ENCODE results near the gene MRGPRD.
"Not testable (repeated sequence)": the region's sequence is repeated elsewhere in the genome, so short reads cannot be mapped to it uniquely, and the experiment has no call there.

Gene MRGPRD

DNA sequence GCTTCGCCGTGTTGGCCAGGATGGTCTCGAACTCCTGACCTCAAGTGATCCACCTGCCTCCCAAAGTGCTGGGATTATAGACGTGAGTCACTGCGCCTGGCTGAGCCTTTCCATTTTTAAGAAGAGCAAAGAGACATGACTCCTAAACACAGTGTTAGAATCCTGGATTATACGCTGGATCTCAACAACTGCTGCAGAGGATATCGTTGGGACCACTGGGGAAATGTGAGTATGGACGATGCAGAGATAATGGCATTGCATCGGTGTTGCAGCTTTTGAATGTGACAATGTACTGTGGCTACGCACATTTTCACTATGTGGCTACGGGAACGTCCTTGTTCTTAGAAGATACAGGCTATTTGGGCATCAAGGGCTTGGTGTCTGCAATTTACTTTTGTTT is 26.0 kb upstream of the MRGPRD start:
- no peak for DNase-seq (ENCODE audit: low read depth in 3 of 3, low spot score in 1 of 3)

DNA sequence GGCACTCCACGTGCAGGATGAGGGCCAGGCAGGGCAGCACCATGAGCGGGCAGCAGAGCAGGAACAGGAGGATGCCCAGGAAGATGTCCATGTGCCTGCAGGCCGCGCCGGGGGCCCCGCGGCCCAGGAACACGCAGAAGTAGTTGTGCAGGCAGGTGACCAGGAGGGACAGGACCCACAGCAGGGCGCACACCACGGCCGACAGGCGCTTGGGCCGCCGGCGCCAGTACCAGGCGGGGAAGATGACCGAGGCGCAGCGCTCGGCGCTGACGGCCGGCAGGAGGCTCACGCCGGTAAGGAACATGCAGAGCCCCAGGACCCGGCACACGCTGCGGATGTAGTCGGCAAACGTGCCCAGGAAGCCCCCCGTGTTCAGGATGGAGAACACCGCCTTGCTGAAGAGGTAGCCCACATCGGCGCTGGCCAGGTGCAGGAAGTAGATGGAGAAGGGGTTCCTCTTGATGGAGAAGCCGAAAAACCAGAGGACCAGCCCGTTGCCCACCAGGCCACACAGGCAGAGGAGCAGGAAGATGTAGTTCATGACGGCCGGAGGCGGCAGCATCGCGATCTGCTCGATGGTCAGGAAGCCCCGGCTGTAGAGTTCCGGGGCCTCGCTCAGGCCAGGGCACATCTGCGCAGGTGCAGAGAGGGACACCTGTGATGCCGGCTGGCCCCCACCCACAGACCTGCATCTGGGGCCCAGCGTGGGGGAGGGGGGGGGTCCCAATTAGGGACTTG is 25.0 kb upstream of the MRGPRD start:
- no peak for DNase-seq (ENCODE audit: low read depth in 3 of 3, low spot score in 1 of 3)

DNA sequence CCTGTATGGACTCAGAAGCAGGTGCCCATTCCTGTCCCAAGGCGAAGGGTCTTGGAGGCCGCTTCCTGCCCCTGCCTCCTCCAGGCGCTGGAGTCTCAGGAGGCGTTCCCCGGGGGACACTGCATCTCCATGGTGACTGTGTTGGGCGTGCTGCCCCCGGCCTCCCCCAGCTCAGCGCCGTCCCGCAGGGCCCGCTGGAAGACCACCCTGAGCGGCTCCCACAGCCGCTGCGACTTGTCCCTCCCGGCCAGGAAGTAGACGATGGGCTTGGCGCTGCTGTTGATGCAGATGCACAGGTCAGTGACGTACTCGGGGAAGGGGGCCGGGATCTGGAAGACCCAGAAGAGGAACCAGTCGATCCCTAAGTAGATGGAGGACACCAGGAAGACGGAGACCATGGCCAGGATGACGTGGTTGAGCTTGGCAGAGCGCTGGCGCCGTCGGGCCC is 24.4 kb upstream of the MRGPRD start:
- DNase-seq (ENCODE audit: low read depth in 3 of 3, low spot score in 1 of 3): no peak

DNA sequence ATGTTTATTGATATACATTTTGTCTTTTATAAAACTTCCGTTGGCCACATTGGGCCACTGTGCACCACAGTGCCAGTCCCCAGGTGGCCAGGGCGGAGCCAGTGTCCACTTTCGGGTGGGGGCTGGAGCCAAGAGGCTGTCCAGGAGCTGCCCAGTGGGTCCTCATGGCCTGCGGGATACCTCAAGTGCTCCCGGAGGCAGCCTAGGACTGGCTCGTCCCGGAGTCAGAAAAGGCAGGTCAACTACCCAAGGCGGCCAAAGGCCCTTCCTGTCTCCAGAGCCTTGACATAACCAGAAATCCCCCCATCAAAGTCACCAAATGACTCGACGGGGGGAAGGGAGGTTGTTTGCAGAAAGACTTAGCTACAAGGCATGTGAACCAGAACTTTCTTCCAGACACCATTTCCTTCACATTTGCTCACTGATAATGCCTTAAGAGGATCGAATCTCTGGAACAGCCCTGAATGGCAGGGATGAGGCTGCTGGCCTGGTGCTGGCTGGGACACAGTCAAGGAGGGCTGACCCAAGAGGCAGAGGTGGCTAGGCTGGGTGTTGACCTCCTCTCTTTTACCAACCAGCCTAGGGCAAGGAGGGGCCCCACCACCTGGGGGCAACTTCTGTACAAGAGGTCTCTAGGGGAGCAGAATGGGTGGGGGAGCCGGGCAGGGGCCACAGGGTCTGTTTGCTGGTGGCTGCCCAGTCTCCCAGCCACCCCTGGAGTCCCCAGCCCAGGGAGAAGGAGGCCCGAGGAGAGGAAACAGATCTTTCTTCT is 23.8 kb upstream of the MRGPRD start:
- DNase-seq (ENCODE audit: low read depth in 3 of 3, low spot score in 1 of 3): no peak

DNA sequence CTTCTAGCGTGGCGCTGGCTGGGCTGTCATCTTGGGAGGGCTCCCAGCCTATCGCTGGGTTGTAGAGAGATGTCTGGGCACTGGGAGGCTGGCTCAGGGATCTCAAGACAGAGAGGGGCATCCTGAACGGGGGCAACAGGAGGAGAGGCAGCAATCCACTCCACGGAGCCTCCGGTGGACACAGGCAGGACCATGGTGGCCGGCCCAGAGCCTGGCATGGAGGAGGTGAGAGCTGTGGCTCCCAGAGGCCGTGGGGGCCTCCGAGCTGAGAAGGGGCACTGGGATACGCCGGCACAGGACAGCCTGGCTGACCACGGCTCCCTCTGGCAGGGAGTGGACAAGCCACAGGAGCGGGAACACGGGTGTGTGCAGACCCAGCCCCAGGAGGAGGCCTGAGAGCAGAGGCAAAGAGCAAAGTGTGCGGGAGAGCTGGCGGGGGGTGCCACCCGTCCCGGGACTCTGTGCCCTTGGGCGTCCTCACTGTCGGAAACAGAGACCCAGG is 23.1 kb upstream of the MRGPRD start:
- DNase-seq (ENCODE audit: low read depth in 3 of 3, low spot score in 1 of 3): no peak

DNA sequence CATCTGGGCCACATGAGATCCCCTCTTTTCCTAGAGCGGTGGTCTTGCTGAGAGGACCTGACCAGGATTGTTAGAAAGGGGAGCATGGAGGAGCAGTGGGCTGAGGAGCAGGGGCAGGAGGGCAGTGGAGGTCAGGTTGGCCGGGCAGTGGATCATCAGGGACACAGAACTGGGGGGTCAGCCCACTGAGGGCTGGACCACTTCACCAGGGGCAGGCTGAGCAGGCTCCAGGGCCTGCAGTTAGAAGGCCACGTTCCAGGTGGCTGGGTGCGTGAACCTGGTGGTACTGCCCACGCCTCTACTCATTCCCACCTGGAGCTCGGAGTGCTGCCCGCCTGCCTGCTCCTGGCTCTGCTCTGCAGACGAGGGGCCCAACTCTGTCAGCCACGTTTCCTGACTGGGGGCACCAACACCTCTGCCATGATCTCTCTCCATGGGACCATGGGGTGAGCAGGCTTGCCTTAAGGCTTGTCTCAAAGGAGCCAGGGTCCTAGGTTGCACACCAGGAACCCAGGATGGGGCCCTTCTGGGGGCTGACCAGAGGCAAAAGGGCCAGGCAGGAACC is 22.6 kb upstream of the MRGPRD start:
- no peak for DNase-seq (ENCODE audit: low read depth in 3 of 3, low spot score in 1 of 3)

DNA sequence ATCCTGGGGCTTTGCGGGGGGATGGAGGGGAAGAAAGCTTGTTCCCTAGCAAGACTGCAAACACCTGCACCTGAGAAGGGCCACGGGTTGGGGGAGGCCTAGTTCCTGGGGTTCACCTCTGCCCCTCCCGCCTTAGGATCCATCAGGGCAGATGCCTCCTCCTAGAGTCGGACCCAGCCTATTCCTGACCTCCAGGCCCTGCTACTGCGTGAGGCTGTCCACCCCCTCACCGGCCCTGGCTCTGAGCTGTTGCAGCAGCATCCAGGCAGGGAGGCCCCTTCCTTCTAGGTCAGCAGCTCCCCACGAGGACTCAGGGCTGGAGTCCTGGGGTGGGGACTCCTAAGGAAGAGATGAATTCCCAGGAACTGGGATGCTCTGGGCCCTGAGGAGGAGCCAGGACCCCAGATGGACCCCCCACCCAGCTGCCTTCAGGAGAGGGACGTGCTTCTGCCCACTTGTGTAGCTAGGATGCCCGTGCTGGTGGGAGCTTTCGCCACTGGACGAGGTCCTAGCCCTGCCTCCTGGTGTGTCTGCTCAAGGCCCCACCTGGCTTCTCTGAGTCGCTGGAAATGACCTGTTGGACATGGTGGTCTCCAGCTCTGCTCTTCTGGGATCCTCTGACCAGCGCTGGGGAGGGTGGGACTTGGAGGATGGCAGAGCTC is 21.9 kb upstream of the MRGPRD start:
- DNase-seq (ENCODE audit: low read depth in 3 of 3, low spot score in 1 of 3): no peak

DNA sequence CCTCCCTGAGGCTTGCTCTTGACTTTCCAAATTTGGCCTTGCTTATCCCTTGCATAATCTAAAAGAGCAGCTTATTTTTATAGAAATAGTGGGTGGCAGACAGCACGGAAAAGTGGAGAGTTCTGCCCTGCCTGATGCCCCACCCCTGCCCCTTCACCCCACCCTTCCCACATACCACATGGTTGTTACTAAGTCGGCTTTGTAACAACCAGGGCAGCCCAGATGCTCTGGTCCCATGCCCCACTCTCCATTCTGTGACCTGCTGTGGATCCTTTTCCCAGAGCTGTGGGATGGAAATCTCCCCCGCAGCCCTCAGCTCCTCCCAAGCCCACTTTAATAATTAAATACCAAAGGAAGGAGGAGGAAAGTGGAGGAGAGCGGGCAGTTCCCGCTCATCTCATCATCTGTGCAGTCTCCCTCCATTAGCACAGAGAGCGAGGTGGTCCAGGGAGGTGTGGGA is 21.4 kb upstream of the MRGPRD start:
- no peak for DNase-seq (ENCODE audit: low read depth in 3 of 3, low spot score in 1 of 3)

DNA sequence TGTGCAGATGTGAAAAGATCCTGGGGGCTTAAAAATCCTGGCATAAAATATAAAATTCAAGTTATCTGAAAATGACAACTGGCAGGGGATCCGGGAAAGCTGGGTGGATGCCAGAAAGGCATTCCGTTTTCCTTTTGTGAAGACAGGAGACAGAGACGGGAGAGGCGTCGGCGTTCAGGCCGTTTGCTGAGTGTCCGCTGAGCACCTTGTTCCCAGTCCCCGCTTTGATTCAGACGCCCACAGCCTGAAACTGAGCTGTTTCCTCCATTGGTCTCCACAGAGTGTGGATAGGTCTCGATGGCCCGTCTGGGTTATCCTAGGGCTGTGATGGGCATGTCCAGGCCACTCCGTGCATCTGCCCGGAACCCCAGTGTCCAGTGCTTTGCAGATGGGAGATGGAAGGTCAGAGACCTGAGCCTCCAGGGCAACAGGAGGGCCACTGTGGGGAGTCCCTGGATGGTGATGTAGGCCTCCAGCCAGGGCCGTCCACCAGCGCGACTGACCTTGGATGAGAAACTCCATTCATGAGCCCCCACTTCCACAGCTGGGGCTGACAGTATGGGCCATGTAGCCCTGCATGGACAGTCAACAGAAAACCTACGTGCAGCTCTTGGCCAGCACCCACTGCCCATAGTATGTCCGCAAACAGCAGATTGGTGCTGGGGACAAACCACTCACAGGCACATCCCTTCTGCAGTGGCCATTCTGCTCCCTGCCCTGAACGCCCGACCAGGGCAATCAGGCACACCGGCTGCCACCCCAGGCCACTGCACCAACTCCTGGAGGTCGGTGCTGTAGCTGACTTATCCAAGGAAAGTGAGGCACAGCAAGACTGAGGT is 20.7 kb upstream of the MRGPRD start:
- no peak for DNase-seq (ENCODE audit: low read depth in 3 of 3, low spot score in 1 of 3)

DNA sequence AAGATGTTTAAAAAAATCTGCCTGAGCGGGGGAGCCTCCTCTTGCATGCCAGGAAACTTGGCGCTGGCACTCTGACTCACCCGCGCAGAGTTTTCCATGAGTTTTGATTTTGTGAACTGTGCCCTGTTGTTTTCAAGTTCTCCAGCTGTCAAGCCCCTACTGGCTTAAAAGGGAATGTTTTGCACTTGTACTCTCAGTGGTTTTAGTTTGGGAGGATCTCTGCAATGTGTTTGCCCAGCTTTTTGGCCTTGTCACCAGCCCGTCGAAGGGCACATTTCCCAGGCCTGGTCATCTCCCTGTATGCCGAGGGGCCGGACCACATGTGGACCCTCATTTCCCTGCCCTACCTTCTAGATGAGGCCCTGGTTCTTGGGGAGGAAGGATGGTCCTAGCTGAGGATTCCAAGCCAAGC is 20.1 kb upstream of the MRGPRD start:
- DNase-seq (ENCODE audit: low read depth in 3 of 3, low spot score in 1 of 3): no peak

DNA sequence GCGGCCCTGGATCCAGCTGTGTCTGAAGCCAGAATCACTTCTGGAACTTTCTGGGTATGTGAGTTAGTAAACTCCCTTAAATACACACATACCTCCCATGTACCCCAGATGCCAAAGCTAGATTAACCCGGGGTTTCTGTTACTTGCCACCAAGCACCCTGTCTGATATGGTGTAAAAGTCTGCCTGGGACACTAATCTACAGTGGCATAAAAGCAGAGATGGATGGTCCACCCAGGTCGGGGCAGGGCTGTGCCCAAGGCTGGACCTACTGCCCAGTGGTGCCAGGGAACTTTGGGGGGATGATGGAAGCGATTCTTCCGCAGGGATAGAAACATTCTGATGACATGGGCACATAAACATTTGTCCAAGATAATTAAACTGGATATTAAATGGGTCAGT is 19.6 kb upstream of the MRGPRD start:
- DNase-seq (ENCODE audit: low read depth in 3 of 3, low spot score in 1 of 3): no peak

DNA sequence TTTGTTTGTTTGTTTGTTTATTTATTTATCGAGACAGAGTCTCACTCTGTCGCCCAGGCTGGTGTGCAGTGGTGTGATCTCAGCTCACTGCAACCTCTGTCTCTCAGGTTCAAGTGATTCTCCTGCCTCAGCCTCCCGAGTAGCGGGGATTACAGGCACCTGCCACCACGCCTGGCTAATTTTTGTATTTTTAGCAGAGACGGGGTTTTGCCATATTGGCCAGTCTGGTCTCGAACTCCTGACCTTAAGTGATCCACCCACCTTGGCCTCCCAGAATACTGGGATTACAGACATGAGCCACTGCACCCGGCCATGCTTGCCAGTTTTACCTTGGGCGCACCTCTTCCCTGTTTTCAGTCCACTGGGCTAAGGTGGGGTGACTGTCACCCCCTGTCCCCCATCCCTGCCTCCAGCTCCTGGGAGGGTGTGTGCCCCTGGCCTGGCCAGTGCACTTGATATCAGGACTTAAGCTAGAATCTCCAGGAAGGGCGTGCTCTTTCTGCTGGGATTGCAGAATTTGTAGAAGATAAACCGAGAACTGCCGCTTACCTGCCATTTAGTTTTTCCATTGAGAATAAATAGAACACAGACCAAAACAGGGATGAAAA is 19.1 kb upstream of the MRGPRD start:
- DNase-seq (ENCODE audit: low read depth in 3 of 3, low spot score in 1 of 3): not testable (repeated sequence)

DNA sequence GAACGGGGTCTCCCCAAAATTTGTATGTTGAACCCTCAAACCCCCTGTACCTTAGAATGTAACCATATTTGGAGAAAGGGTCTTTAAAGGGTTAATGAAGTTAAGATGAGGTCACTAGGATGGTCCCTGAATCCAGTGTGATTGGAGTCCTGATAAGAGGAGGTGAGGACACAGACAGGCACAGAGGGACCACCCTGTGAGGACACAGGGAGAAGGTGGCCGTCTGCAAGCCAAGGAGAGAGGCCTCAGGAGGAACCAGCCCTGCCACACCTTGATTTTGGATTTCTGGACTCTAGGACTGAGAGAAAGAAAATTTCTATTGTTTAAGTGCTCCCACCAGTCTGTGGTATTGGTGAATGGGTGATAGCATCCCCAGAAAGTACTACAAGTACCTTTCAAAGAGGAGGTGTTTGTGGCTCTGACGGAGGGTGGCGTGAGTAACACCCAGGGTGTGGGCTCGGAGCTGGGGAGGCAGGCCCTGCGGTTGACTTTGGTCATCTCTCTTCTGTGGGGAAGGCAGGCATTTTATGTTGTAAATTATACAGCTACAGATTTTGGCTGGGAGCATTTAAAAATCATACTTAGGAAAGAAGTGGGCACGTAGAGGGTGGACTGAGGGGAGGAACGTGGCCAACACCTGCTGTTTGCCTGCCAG is 18.4 kb upstream of the MRGPRD start:
- DNase-seq (ENCODE audit: low read depth in 3 of 3, low spot score in 1 of 3): no peak

DNA sequence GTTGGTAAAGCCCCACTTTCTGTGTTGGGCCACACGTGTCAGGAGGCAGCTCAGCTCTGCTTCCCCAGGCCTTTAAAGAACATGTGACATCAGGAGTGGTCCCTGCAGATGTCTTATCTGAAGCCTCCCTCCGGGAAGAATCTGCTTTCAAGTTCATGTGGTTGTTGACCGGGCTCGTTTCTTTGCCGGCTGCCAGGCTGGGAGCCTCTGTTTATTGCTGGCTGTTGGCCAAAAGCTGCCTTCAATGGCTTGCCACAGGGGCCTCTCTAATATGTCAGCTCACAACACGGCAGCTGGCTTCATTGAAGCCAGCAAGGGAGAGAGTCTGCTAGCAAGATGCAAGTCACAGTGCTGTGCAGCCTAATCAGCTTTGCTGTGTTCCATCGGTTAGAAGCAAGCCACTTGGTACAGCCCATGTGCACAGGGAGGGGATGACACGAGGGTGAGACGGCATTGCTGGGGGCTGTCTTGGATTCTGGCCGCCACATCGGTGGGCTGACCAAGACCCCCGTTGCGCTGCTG is 17.7 kb upstream of the MRGPRD start:
- no peak for DNase-seq (ENCODE audit: low read depth in 3 of 3, low spot score in 1 of 3)

DNA sequence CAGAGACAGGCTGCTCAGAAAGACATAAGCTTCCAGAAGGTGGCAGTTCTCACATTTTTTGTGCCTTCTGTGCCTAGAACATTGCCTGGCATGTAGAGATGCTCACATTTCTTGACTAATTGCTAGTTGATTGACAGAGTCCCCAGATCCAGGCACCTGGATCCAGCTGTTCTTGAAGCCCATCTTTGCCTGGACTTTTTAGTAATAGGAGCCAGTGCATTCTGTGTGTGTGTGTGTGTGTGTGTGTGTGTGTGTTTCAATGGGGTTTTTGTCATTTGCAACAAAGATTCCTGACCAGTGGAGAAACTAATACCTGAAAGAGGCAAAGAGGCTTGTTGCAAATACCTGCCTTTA is 17.2 kb upstream of the MRGPRD start:
- no peak for DNase-seq (ENCODE audit: low read depth in 3 of 3, low spot score in 1 of 3)

DNA sequence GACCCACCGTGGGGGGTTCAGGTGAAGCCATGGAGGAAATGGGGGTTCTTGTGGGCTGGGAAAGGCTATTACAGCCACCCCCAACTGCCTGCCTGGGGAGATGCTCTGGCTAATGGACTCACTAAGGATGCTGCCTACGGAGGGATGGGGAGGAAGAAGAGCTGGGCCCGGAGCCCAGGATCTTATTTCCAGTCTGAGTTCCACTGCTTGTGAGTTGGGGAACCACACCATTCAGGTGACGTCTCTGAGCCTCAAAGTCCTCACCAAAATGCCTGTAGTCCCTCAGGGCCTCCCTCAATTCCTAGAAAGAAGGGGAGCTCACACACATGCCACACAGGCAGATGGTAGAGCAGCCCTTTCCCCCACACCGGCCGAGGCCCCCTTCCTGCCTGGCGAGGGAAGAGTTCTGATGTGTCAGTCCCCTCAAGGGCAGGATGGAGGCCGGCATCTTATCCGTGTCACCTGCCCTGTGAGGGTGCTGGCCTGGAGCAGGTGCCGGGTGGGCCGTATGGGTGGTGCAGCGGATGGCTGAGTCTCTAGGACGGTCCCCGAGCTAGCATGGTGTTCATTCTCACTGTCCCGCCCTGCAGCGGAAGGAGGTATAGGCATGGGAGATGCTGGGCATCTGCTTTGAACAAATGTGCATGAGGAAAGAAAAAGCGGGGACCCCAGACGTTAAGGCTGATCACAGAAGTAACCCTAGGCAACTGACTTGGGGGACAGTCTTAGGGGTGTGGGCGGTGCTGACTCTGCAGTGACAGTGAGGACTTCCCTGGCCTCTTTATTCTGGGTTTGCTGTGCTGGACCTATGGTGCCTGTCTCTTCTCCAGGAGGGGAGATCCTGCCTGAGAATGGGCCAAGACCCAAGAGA is 16.6 kb upstream of the MRGPRD start:
- DNase-seq (ENCODE audit: low read depth in 3 of 3, low spot score in 1 of 3): no peak

DNA sequence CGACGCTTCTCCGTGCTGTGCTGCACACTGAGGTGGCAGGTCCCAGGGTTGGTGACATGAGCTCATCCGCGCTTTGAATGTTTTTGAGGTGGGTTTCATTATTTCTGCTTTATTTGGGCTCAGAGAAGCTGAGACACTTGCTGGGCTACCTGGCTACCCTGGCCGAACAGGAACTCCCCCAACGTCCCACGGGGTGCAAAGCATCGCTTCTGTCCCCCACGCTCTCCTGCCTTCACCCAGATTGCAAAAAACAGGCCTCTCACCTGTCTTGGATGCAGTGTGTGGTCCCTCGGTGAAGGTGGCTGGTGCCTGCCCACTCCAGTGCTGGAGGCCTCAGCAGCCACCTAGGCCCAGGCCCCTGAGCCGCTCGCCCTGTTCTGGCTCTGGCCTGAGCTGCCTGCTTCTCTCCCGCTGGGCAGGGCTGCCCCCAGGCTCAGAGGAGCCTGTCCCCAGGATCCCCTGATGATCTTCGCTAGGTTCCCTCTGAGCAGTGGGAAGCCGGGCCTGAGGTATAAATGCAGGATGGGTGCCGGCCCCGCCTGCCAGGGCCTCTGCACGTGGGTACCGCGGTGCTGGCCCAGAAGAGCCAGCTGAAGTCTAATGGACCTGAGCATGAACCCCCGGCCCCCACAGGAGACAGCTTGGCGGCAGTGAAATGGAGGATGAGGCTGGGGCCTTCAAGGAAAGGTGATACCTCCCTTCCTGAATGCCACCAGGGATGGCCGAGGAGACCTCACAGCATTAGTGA is 15.8 kb upstream of the MRGPRD start:
- no peak for DNase-seq (ENCODE audit: low read depth in 3 of 3, low spot score in 1 of 3)

DNA sequence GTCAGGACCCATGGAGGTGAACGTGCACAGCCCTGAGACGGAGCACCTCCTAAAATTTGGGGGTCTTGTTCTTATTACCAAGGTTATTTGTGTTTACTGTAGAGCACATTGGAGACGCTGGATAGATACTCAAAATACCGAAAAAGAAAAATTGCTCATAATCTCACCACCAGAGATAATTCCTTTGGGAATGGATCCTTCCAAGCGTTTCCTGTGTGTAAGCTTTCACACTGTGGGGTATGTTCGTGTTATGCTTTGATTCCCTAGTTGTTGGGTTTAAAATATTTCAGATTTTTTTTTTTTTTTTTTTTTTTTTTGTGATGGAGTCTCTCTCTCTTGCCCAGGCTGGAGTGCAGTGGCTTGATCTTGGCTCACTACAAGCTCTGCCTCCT is 14.1 kb upstream of the MRGPRD start:
- no peak for DNase-seq (ENCODE audit: low read depth in 3 of 3, low spot score in 1 of 3)
